ENCODE measurements around the gene TMOD2. TPM values are rescaled to one million over a fixed set of nuclear protein-coding genes. Genes with fewer than 3 reads are reported as not detected.

TMOD2 gene
- total RNA-seq, 6 donors from 2014 or later = 5.6 to 13.8 (median 10.9) TPM

- 64 to 70% methylated on average over 5 of the region's 5 CpGs for WGBS, 2 donors
- peak in 1 of 2 donors; percentile 20 for ATAC-seq (ENCODE audit: low FRiP score in 2 of 2)
- peaks cover 11 to 19% (median 13%) of the 10 kb centered on the region in 4 donors for H3K4me1 ChIP-seq
Measured at GRCh38 chr15:51752888-51753287, 1.5 kb downstream of the TMOD2 start.

GRCh38 chr15:51754267-51754666 lies 2.9 kb downstream of the TMOD2 start:
- Histone ChIP-seq H3K36me3 (no peaks in the 10 kb centered on the region), H3K4me1 (peaks cover 12 to 27% (median 13%) of the 10 kb centered on the region in 4 donors), H3K9me3 (no peaks in the 10 kb centered on the region), H3K27ac (no peak overlapping the region), H3K4me3 (no peak overlapping the region), H3K27me3 (no peaks in the 10 kb centered on the region)
- ATAC-seq (ENCODE audit: low FRiP score in 2 of 2) = no peak
- TF ChIP-seq POLR2AphosphoS5 (IDR thresholded peaks at IDR 0.05) (no peak), EP300 (IDR thresholded peaks at IDR 0.05) (no peak), POLR2A (IDR thresholded peaks at IDR 0.05) (no peak), CTCF (IDR thresholded peaks at IDR 0.05) (no peak)
- DNase-seq = no peak
- WGBS, 2 donors = 55 to 58% methylated on average over 2 of the region's 2 CpGs

More at GRCh38 chr15:51752888-51753287, 1.5 kb downstream of the TMOD2 start:
- no peak overlapping the region for H3K27ac ChIP-seq
- peak in 1 of 2 donors; percentile 24 for DNase-seq
- H3K9me3 ChIP-seq = no peaks in the 10 kb centered on the region
- H3K27me3 ChIP-seq = no peaks in the 10 kb centered on the region
- TF ChIP-seq POLR2AphosphoS5 (IDR thresholded peaks at IDR 0.05) = no peak
- no peak for TF ChIP-seq POLR2A (IDR thresholded peaks at IDR 0.05)
- no peak for TF ChIP-seq CTCF (IDR thresholded peaks at IDR 0.05)
- H3K4me3 ChIP-seq = no peak overlapping the region
- H3K36me3 ChIP-seq = no peaks in the 10 kb centered on the region

GRCh38 chr15:51755790-51756189 lies 4.4 kb downstream of the TMOD2 start:
- ATAC-seq (ENCODE audit: low FRiP score in 2 of 2) (no peak), DNase-seq (no peak)
- Histone ChIP-seq H3K36me3 (no peaks in the 10 kb centered on the region), H3K4me3 (no peak overlapping the region), H3K27me3 (no peaks in the 10 kb centered on the region), H3K4me1 (peaks cover 12 to 26% (median 17%) of the 10 kb centered on the region in 4 donors), H3K27ac (no peak overlapping the region), H3K9me3 (no peaks in the 10 kb centered on the region)
- 56 to 79% methylated on average over 4 of the region's 4 CpGs for WGBS, 2 donors
- no peak for TF ChIP-seq EP300 (IDR thresholded peaks at IDR 0.05)
- no peak for TF ChIP-seq POLR2AphosphoS5 (IDR thresholded peaks at IDR 0.05)
- TF ChIP-seq POLR2A (IDR thresholded peaks at IDR 0.05) = no peak
- no peak for TF ChIP-seq CTCF (IDR thresholded peaks at IDR 0.05)

GRCh38 chr15:51756482-51756881 lies 5.1 kb downstream of the TMOD2 start:
- DNase-seq (no peak), ATAC-seq (ENCODE audit: low FRiP score in 2 of 2) (no peak)
- Histone ChIP-seq H3K4me3 (no peak overlapping the region), H3K4me1 (peaks cover 8 to 22% (median 13%) of the 10 kb centered on the region in 4 donors), H3K27me3 (no peaks in the 10 kb centered on the region), H3K27ac (no peak overlapping the region), H3K9me3 (no peaks in the 10 kb centered on the region), H3K36me3 (no peaks in the 10 kb centered on the region)
- TF ChIP-seq CTCF (IDR thresholded peaks at IDR 0.05) = no peak
- TF ChIP-seq POLR2AphosphoS5 (IDR thresholded peaks at IDR 0.05) = no peak
- TF ChIP-seq POLR2A (IDR thresholded peaks at IDR 0.05) = no peak
- TF ChIP-seq EP300 (IDR thresholded peaks at IDR 0.05) = no peak
- WGBS, 2 donors = 54 to 69% methylated on average over 4 of the region's 4 CpGs

GRCh38 chr15:51757450-51757849 lies 6.1 kb downstream of the TMOD2 start:
- WGBS, 2 donors = 82 to 96% methylated on average over 2 of the region's 2 CpGs
- no peak for ATAC-seq (ENCODE audit: low FRiP score in 2 of 2)

More at GRCh38 chr15:51757450-51757849, 6.1 kb downstream of the TMOD2 start:
- no peak for DNase-seq
- TF ChIP-seq EP300 (IDR thresholded peaks at IDR 0.05) (no peak), POLR2A (IDR thresholded peaks at IDR 0.05) (no peak), POLR2AphosphoS5 (IDR thresholded peaks at IDR 0.05) (no peak), CTCF (IDR thresholded peaks at IDR 0.05) (no peak)
- H3K27ac ChIP-seq = no peak overlapping the region
- H3K4me1 ChIP-seq = peaks cover 8 to 19% (median 8%) of the 10 kb centered on the region in 4 donors
- H3K36me3 ChIP-seq = no peaks in the 10 kb centered on the region
- no peaks in the 10 kb centered on the region for H3K27me3 ChIP-seq
- no peak overlapping the region for H3K4me3 ChIP-seq
- H3K9me3 ChIP-seq = no peaks in the 10 kb centered on the region
